HCT116 (cell line): ENCODE data around the gene SEMA7A. TPM values are rescaled to one million over a fixed set of nuclear protein-coding genes. Genes with fewer than 3 reads are reported as not detected.

Experiments
- ATAC-seq: fragments of 200-7000 bp; cut with Tn5 transposase; 2 replicates; pipeline ENCODE4 v1.9.1; 2020; ENCODE audit warnings: mild to moderate bottlenecking, moderate library complexity
- BruUV-seq: library from RNA; stranded (reverse); fragments of 400-500 nt; replicated peaks from 2 replicates; lab custom pipeline; 2021; lab: Mats Ljungman, UMichigan
- CTCF ChIA-PET: fragments of 300-600 bp; sonication (Branson Sonifier 250); formaldehyde crosslinking; loops from one replicate; lab custom pipeline; 2021; ENCODE audit warnings: antibody characterized with exemption; lab: Charles Lee
- POLR2A ChIA-PET: fragments of 300-600, 350-600 bp; sonication (Branson Sonifier 250); formaldehyde crosslinking; loops from one replicate; lab custom pipeline; 2021; ENCODE audit warnings: antibody characterized with exemption; lab: Charles Lee
- RAD21 ChIA-PET, 2 experiments: fragments of 300-600 bp; sonication (Branson Sonifier 250); formaldehyde crosslinking; loops; one replicate each; lab custom pipeline; 2023; ENCODE audit warnings: low total read pairs in 2 of 2; ENCODE audit not compliant: uncharacterized antibody in 2 of 2, unreplicated experiment in 2 of 2, low non-redundant PET in 1 of 2; lab: Charles Lee
- DNase-seq: peaks from one replicate; pipeline ENCODE4 v3.0.0-alpha.2; 2010; ENCODE audit warnings: low read depth, low spot score
- H2AFZ ChIP-seq: fragments of 200-600 bp; shearing (Covaris generic), sonication (generic); 2 replicates; pipeline ENCODE4 v1.6.1; 2017; ENCODE audit warnings: low read depth, mixed run types, mixed read lengths, antibody characterized with exemption, low read length; ENCODE audit not compliant: poor library complexity, severe bottlenecking
- H3K27ac ChIP-seq: 2 replicates; pipeline ENCODE4 v1.5.1; 2012; ENCODE audit warnings: low read depth, low read length
- H3K27me3 ChIP-seq: fragments of 200-600 bp; sonication (generic); 2 replicates; pipeline ENCODE4 v1.6.1; 2016; ENCODE audit warnings: mixed run types, low read length, mixed read lengths; ENCODE audit not compliant: insufficient read depth
- H3K36me3 ChIP-seq, 2 experiments: fragments of 200-500 bp in 1 of 2; fragments of 200-600 bp in 1 of 2; sonication (Bioruptor generic) in 1 of 2; sonication (generic) in 1 of 2; 2 replicates each; pipeline versions ENCODE4 v1.5.1 to v1.6.1; 2014 to 2016; ENCODE audit warnings: low read length in 2 of 2, inconsistent platforms in 1 of 2, mixed read lengths in 1 of 2, mixed run types in 1 of 2; ENCODE audit not compliant: insufficient read depth in 2 of 2, control insufficient read depth in 1 of 2
- H3K4me1 ChIP-seq, 2 experiments: fragments of 200-600 bp in 1 of 2; sonication (generic) in 1 of 2; 2 replicates each; pipeline versions ENCODE4 v1.5.1 to v1.6.1; 2012 to 2017; ENCODE audit warnings: low read length in 2 of 2, inconsistent platforms in 1 of 2, mild to moderate bottlenecking in 1 of 2, mixed read lengths in 1 of 2, mixed run types in 1 of 2, moderate library complexity in 1 of 2; ENCODE audit not compliant: insufficient read depth in 2 of 2, control insufficient read depth in 1 of 2
- H3K4me2 ChIP-seq: fragments of 200-600 bp; sonication (generic); 2 replicates; pipeline ENCODE4 v1.6.1; 2017; ENCODE audit warnings: mixed run types, low read length, mixed read lengths
- H3K4me3 ChIP-seq, 2 experiments: fragments of 200-600 bp in 1 of 2; sonication (generic) in 1 of 2; replicated peaks in 1 of 2; 2 replicates each; pipeline ENCODE4 v1.5.1; 2011 to 2016; ENCODE audit warnings: low read length in 2 of 2, control low read depth in 1 of 2, low read depth in 1 of 2, mild to moderate bottlenecking in 1 of 2, mixed read lengths in 1 of 2, mixed run types in 1 of 2
- H3K79me2 ChIP-seq: fragments of 200-600 bp; sonication (generic); 2 replicates; pipeline ENCODE4 v1.6.1; 2017; ENCODE audit warnings: mild to moderate bottlenecking, mixed run types, low read length, moderate library complexity, mixed read lengths; ENCODE audit not compliant: insufficient read depth
- H3K9ac ChIP-seq: fragments of 200-600 bp; sonication (generic); 2 replicates; pipeline ENCODE4 v1.6.1; 2016; ENCODE audit warnings: low read length, mixed read lengths
- H3K9me2 ChIP-seq: fragments of 200-600 bp; sonication (generic), shearing (Covaris generic); 2 replicates; pipeline ENCODE4 v1.6.1; 2017; ENCODE audit warnings: mixed run types, mild to moderate bottlenecking, moderate library complexity; ENCODE audit not compliant: insufficient read depth
- H3K9me3 ChIP-seq, 2 experiments: fragments of 200-500 bp in 1 of 2; fragments of 200-600 bp in 1 of 2; sonication (Bioruptor generic) in 1 of 2; sonication (generic) in 1 of 2; 2 replicates each; pipeline ENCODE4 v1.6.1; 2014 to 2017; ENCODE audit warnings: low read length in 2 of 2, mixed read lengths in 2 of 2, inconsistent platforms in 1 of 2, low read depth in 1 of 2, mild to moderate bottlenecking in 1 of 2, mixed run types in 1 of 2, moderate library complexity in 1 of 2; ENCODE audit not compliant: control insufficient read depth in 1 of 2, insufficient read depth in 1 of 2
- H4K20me1 ChIP-seq: fragments of 200-600 bp; sonication (generic), shearing (Covaris generic); 2 replicates; pipeline ENCODE4 v1.6.1; 2017; ENCODE audit warnings: mixed run types, mild to moderate bottlenecking, moderate library complexity; ENCODE audit not compliant: insufficient read depth
- ATF3 ChIP-seq: IDR thresholded peaks from 2 replicates; pipeline ENCODE4 v1.6.1; 2012
- CEBPB ChIP-seq: IDR thresholded peaks from 2 replicates; pipeline ENCODE4 v1.6.1; 2012; ENCODE audit warnings: low read depth
- EZH2phosphoT487 ChIP-seq: fragments of 200-600 bp; IDR thresholded peaks from 2 replicates; pipeline ENCODE4 v1.6.1; 2018; ENCODE audit warnings: antibody characterized with exemption, borderline replicate concordance
- FOSL1 ChIP-seq: IDR thresholded peaks from 2 replicates; pipeline ENCODE4 v1.6.1; 2012; ENCODE audit warnings: low read depth
- MAX ChIP-seq: IDR thresholded peaks from 2 replicates; pipeline ENCODE4 v1.6.1; 2012
- POLR2A ChIP-seq: IDR thresholded peaks from 2 replicates; pipeline ENCODE4 v1.7.0; 2011; ENCODE audit warnings: borderline replicate concordance; ENCODE audit not compliant: insufficient read depth, insufficient read length; ENCODE audit errors: extremely low read depth
- POLR2AphosphoS5 ChIP-seq: IDR thresholded peaks from 2 replicates; pipeline ENCODE4 v1.6.1; 2011; ENCODE audit warnings: mild to moderate bottlenecking, low read depth, low read length, moderate library complexity
- REST ChIP-seq: IDR thresholded peaks from 2 replicates; pipeline ENCODE4 v1.6.1; 2012; ENCODE audit warnings: low read depth
- SIN3A ChIP-seq: IDR thresholded peaks from 2 replicates; pipeline ENCODE4 v1.6.1; 2012; ENCODE audit warnings: low read depth
- SP1 ChIP-seq: IDR thresholded peaks from 2 replicates; pipeline ENCODE4 v1.6.1; 2012; ENCODE audit warnings: low read depth
- SRF ChIP-seq: IDR thresholded peaks from 2 replicates; pipeline ENCODE4 v1.6.1; 2012; ENCODE audit warnings: low read depth
- TCF7L2 ChIP-seq: IDR thresholded peaks from 2 replicates; pipeline ENCODE4 v1.7.0; 2011; ENCODE audit warnings: borderline replicate concordance, inconsistent platforms; ENCODE audit not compliant: insufficient read depth, insufficient read length; ENCODE audit errors: extremely low read depth
- ZBTB33 ChIP-seq: IDR thresholded peaks from 2 replicates; pipeline ENCODE4 v1.6.1; 2011; ENCODE audit warnings: mild to moderate bottlenecking, low read length, moderate library complexity; ENCODE audit not compliant: insufficient replicate concordance; ENCODE audit errors: extremely low read depth
- ZFX ChIP-seq: fragments of 450-650 bp; IDR thresholded peaks from 2 replicates; pipeline ENCODE4 v1.6.1; 2017
- intact Hi-C: fragments of 100-400 bp; cut with micrococcal nuclease; formaldehyde crosslinking; loops from 2 replicates; pipeline ENCODE4 v1.10.0; 2022
- total RNA-seq: library from RNA; stranded (reverse); gene quantifications from one replicate; pipeline ENCODE4 v1.2.1, GENCODE V29; 2021; ENCODE audit not compliant: unreplicated experiment

Gene SEMA7A
- total RNA-seq, 1 experiment from 2014 or later: 13.8 TPM

GRCh38 chr15:74451861-74452835 is 18.4 kb upstream of the SEMA7A start:
- Histone ChIP-seq H3K27ac (no peak overlapping the region), H3K9me2 (no peaks in the 10 kb centered on the region), H4K20me1 (no peaks in the 10 kb centered on the region)
- no TSS peak for BruUV-seq
- intact Hi-C loops: no loop called here
- no peak for ATAC-seq
- TF ChIP-seq TCF7L2 (no peak), POLR2A (no peak), FOSL1 (no peak), ZFX (no peak), MAX (no peak), EZH2phosphoT487 (no peak)
- TF ChIP-seq, all 23 proteins: peak for 0
- Histone ChIP-seq H3K9ac (no peak overlapping the region), H3K4me1 (peaks cover 5 to 13% of the 10 kb centered on the region in 2 experiments), H3K9me3 (no peaks in the 10 kb centered on the region), H3K79me2 (no peaks in the 10 kb centered on the region), H3K4me3 (no peak overlapping the region), H2AFZ (no peak overlapping the region), H3K36me3 (peaks cover 0 to 22% of the 10 kb centered on the region in 2 experiments; a peak in 3 of 4 replicates), H3K27me3 (no peaks in the 10 kb centered on the region), H3K4me2 (no peak overlapping the region)
- DNase-seq: no peak
- ChIA-PET RAD21 (no interaction called here), CTCF (no interaction called here), POLR2A (no interaction called here)

GRCh38 chr15:74451322-74451721 is 17.6 kb upstream of the SEMA7A start:
- Histone ChIP-seq H3K9ac (no peak overlapping the region), H3K4me3 (no peak overlapping the region), H3K36me3 (peaks cover 0 to 29% of the 10 kb centered on the region in 2 experiments; a peak in 3 of 4 replicates), H2AFZ (no peak overlapping the region), H3K27me3 (no peaks in the 10 kb centered on the region), H3K79me2 (no peaks in the 10 kb centered on the region), H3K9me3 (no peaks in the 10 kb centered on the region), H3K4me1 (peaks cover 3 to 8% of the 10 kb centered on the region in 2 experiments), H3K4me2 (no peak overlapping the region), H3K9me2 (no peaks in the 10 kb centered on the region), H4K20me1 (no peaks in the 10 kb centered on the region), H3K27ac (no peak overlapping the region)
- intact Hi-C loops: no loop called here
- DNase-seq (no peak), ATAC-seq (no peak)
- ChIA-PET CTCF (no interaction called here), RAD21 (no interaction called here), POLR2A (no interaction called here)
- BruUV-seq: no TSS peak
- TF ChIP-seq SIN3A (no peak), SP1 (no peak), REST (no peak), ZBTB33 (no peak), ATF3 (no peak), POLR2AphosphoS5 (no peak), CEBPB (no peak), SRF (no peak)
